ENCODE measurements around the gene P3R3URF. TPM values are rescaled to one million over a fixed set of nuclear protein-coding genes. Genes with fewer than 3 reads are reported as not detected.

Gene P3R3URF
- total and polyA plus RNA-seq, 4 donors = not detected

DNA sequence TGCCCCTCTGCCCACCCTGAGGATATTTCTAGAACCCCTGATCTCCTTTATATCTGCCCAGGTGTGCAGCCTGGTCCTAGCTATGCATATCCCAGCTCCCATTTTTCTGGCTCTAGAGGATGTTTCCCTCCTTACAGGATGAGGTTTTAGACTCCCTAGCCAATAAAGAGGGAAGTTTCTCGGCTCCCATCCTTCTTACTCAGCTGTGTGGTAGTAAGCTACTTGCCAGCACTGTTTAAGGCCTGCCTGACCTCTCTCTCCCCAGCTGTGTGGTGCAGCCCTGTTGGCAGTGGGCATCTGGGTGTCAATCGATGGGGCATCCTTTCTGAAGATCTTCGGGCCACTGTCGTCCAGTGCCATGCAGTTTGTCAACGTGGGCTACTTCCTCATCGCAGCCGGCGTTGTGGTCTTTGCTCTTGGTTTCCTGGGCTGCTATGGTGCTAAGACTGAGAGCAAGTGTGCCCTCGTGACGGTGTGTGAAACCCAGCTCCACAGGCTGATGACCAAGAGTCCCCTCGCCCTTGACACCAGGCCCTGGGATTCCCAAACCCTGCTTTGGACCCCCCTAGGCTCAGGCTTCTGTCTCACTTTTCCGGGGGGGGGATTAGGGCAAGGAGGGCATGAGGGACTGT is 7.8 kb upstream of the P3R3URF start:
- DNase-seq (ENCODE audit: low spot score) = no peak
- H3K27me3 ChIP-seq (ENCODE audit: control insufficient read depth in 4 of 4, insufficient read depth in 4 of 4, low read length in 3 of 4) = no peaks in the 10 kb centered on the region
- no peak for TF ChIP-seq TAF1 (conservative IDR thresholded peaks at IDR 0.05)
- TF ChIP-seq, protein P1, sequence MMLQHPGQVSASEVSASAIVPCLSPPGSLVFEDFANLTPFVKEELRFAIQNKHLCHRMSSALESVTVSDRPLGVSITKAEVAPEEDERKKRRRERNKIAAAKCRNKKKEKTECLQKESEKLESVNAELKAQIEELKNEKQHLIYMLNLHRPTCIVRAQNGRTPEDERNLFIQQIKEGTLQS (IDR thresholded peaks at IDR 0.05) = no peak
- TF ChIP-seq, protein P2, sequence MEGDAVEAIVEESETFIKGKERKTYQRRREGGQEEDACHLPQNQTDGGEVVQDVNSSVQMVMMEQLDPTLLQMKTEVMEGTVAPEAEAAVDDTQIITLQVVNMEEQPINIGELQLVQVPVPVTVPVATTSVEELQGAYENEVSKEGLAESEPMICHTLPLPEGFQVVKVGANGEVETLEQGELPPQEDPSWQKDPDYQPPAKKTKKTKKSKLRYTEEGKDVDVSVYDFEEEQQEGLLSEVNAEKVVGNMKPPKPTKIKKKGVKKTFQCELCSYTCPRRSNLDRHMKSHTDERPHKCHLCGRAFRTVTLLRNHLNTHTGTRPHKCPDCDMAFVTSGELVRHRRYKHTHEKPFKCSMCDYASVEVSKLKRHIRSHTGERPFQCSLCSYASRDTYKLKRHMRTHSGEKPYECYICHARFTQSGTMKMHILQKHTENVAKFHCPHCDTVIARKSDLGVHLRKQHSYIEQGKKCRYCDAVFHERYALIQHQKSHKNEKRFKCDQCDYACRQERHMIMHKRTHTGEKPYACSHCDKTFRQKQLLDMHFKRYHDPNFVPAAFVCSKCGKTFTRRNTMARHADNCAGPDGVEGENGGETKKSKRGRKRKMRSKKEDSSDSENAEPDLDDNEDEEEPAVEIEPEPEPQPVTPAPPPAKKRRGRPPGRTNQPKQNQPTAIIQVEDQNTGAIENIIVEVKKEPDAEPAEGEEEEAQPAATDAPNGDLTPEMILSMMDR (IDR thresholded peaks at IDR 0.05; ENCODE audit: low read depth, low read length, missing input control) = no peak
- TF ChIP-seq EGR1 (IDR thresholded peaks at IDR 0.05; ENCODE audit: low read depth in 2 of 2) = no peak
- TF ChIP-seq SP1 (IDR thresholded peaks at IDR 0.05) = no peak
- no peak for TF ChIP-seq FOXA1 (IDR thresholded peaks at IDR 0.05)
- no peak for TF ChIP-seq RXRA (IDR thresholded peaks at IDR 0.05)
- no peak for TF ChIP-seq FOXA2 (IDR thresholded peaks at IDR 0.05)
- H3K9ac ChIP-seq (ENCODE audit: low read depth in 1 of 2, low read length in 2 of 2) = peak overlapping the region in 1 of 2 donors; percentile 36
- peaks cover 4 to 43% (median 25%) of the 10 kb centered on the region in 4 donors for H3K4me1 ChIP-seq (ENCODE audit: control insufficient read depth in 4 of 4, insufficient read depth in 4 of 4, low read length in 3 of 4)
- H3K36me3 ChIP-seq (ENCODE audit: control insufficient read depth in 4 of 4, insufficient read depth in 3 of 4, low read depth in 1 of 4, low read length in 3 of 4) = peaks cover 0 to 3% (median 0%) of the 10 kb centered on the region in 4 donors
- H3K27ac ChIP-seq (ENCODE audit: low read depth in 1 of 2, low read length in 2 of 2) = peak overlapping the region; percentile 88 to 98
- H3K4me3 ChIP-seq (ENCODE audit: low read depth in 1 of 3, low read length in 3 of 3) = no peak overlapping the region
- 82% methylated on average over 12 of the region's 12 CpGs for WGBS
- no peaks in the 10 kb centered on the region for H3K9me3 ChIP-seq (ENCODE audit: control insufficient read depth in 4 of 4, low read length in 3 of 4)

DNA sequence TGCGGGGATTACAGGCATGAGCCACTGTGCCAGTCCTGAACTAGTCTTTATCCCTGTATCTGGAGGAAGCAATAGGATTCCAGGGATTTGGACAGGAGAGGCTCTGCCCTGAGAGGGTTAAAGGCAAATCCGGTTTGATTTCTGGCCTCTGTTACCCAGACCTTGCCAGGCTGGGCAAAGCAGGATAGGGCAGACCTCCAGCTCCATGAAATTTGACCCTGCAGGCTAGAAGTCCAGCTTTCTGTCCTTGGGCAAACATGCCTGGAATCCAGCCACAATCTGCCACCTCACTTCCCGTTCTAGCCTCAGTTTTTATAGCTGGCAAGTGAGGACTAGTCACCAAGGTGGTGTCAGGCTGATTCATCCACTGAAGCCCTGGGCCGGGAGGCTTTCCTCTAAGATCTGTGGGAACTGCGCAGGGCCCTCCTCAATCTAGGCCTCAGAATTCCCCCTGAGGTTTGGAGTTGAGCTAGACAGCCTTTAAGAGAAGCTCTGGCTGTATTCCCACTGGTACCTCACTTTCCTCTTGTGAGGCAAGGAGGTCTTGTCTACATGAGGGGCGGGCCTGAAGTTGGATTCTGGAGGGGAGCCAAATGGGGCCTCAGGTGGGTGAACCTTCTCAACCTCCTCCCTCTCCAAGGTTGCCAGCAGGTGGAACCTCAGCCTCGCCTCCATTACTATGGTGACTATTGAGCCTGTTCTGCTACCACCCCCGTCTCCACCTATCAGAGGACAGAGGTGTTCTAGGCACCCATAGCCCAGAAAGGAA is 7.0 kb upstream of the P3R3URF start:
- H3K4me1 ChIP-seq (ENCODE audit: control insufficient read depth in 4 of 4, insufficient read depth in 4 of 4, low read length in 3 of 4) = peaks cover 4 to 36% (median 20%) of the 10 kb centered on the region in 4 donors
- TF ChIP-seq RAD21 (IDR thresholded peaks at IDR 0.05) = peak; percentile 61 to 71
- TF ChIP-seq, protein P1 (IDR thresholded peaks at IDR 0.05) = peak; percentile 75
- peak; percentile 51 to 90 for TF ChIP-seq GABPA (IDR thresholded peaks at IDR 0.05 in 1 of 2, conservative IDR thresholded peaks at IDR 0.05 in 1 of 2)
- TF ChIP-seq NR2F2 (IDR thresholded peaks at IDR 0.05) = peak; percentile 92
- TF ChIP-seq HNF4G (IDR thresholded peaks at IDR 0.05) = peak; percentile 99
- TF ChIP-seq FOXA2 (IDR thresholded peaks at IDR 0.05) = peak; percentile 64
- TF ChIP-seq TAF1 (conservative IDR thresholded peaks at IDR 0.05) = no peak
- TF ChIP-seq, protein P3, sequence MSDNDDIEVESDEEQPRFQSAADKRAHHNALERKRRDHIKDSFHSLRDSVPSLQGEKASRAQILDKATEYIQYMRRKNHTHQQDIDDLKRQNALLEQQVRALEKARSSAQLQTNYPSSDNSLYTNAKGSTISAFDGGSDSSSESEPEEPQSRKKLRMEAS (IDR thresholded peaks at IDR 0.05) = peak; percentile 93
- TF ChIP-seq, protein P4, sequence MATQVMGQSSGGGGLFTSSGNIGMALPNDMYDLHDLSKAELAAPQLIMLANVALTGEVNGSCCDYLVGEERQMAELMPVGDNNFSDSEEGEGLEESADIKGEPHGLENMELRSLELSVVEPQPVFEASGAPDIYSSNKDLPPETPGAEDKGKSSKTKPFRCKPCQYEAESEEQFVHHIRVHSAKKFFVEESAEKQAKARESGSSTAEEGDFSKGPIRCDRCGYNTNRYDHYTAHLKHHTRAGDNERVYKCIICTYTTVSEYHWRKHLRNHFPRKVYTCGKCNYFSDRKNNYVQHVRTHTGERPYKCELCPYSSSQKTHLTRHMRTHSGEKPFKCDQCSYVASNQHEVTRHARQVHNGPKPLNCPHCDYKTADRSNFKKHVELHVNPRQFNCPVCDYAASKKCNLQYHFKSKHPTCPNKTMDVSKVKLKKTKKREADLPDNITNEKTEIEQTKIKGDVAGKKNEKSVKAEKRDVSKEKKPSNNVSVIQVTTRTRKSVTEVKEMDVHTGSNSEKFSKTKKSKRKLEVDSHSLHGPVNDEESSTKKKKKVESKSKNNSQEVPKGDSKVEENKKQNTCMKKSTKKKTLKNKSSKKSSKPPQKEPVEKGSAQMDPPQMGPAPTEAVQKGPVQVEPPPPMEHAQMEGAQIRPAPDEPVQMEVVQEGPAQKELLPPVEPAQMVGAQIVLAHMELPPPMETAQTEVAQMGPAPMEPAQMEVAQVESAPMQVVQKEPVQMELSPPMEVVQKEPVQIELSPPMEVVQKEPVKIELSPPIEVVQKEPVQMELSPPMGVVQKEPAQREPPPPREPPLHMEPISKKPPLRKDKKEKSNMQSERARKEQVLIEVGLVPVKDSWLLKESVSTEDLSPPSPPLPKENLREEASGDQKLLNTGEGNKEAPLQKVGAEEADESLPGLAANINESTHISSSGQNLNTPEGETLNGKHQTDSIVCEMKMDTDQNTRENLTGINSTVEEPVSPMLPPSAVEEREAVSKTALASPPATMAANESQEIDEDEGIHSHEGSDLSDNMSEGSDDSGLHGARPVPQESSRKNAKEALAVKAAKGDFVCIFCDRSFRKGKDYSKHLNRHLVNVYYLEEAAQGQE (IDR thresholded peaks at IDR 0.05) = peak; percentile 78
- peak; percentile 80 for TF ChIP-seq FOXA1 (IDR thresholded peaks at IDR 0.05)
- TF ChIP-seq YY1 (IDR thresholded peaks at IDR 0.05) = peak; percentile 84
- peak; percentile 40 to 84 for TF ChIP-seq EGR1 (IDR thresholded peaks at IDR 0.05; ENCODE audit: low read depth in 2 of 2)
- TF ChIP-seq SP1 (IDR thresholded peaks at IDR 0.05) = peak; percentile 99
- TF ChIP-seq, protein P2 (IDR thresholded peaks at IDR 0.05; ENCODE audit: low read depth, low read length, missing input control) = no peak
- peak; percentile 100 for TF ChIP-seq HNF4A (conservative IDR thresholded peaks at IDR 0.05)
- TF ChIP-seq, protein P5, sequence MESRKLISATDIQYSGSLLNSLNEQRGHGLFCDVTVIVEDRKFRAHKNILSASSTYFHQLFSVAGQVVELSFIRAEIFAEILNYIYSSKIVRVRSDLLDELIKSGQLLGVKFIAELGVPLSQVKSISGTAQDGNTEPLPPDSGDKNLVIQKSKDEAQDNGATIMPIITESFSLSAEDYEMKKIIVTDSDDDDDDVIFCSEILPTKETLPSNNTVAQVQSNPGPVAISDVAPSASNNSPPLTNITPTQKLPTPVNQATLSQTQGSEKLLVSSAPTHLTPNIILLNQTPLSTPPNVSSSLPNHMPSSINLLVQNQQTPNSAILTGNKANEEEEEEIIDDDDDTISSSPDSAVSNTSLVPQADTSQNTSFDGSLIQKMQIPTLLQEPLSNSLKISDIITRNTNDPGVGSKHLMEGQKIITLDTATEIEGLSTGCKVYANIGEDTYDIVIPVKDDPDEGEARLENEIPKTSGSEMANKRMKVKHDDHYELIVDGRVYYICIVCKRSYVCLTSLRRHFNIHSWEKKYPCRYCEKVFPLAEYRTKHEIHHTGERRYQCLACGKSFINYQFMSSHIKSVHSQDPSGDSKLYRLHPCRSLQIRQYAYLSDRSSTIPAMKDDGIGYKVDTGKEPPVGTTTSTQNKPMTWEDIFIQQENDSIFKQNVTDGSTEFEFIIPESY (IDR thresholded peaks at IDR 0.05) = peak; percentile 88
- TF ChIP-seq JUND (IDR thresholded peaks at IDR 0.05) = peak; percentile 90 to 92
- peak; percentile 95 to 96 for TF ChIP-seq RXRA (IDR thresholded peaks at IDR 0.05)
- DNase-seq (ENCODE audit: low spot score) = no peak
- H3K36me3 ChIP-seq (ENCODE audit: control insufficient read depth in 4 of 4, insufficient read depth in 3 of 4, low read depth in 1 of 4, low read length in 3 of 4) = peaks cover 0 to 3% (median 0%) of the 10 kb centered on the region in 4 donors
- H3K9ac ChIP-seq (ENCODE audit: low read depth in 1 of 2, low read length in 2 of 2) = peak overlapping the region; percentile 36 to 52
- H3K27ac ChIP-seq (ENCODE audit: low read depth in 1 of 2, low read length in 2 of 2) = peak overlapping the region; percentile 88 to 98
- no peaks in the 10 kb centered on the region for H3K9me3 ChIP-seq (ENCODE audit: control insufficient read depth in 4 of 4, low read length in 3 of 4)
- H3K27me3 ChIP-seq (ENCODE audit: control insufficient read depth in 4 of 4, insufficient read depth in 4 of 4, low read length in 3 of 4) = no peaks in the 10 kb centered on the region
- H3K4me3 ChIP-seq (ENCODE audit: low read depth in 1 of 3, low read length in 3 of 3) = no peak overlapping the region
- WGBS = 29% methylated on average over 8 of the region's 8 CpGs
